Spleen (tissue), 7 donors: ENCODE data around the gene ANKRD29.

Experiments
- POLR2A ChIP-seq, 3 donors: fragments of 450-650 bp; IDR thresholded peaks; one replicate each; pipeline ENCODE4 v1.5.1; 2017; ENCODE audit warnings: antibody characterized with exemption in 3 of 3, mild to moderate bottlenecking in 1 of 3
- TF ChIP-seq, protein P1 (sequence below), 11 experiments: fragments of 200-600 bp in 7 of 11; fragments of 450-650 bp in 4 of 11; sonication (generic) in 4 of 11; IDR thresholded peaks in 8 of 11; conservative IDR thresholded peaks in 3 of 11; 1 replicate in 7 of 11; 2 replicates in 4 of 11; pipeline versions ENCODE4 v1.4.0 to v1.8.0; 2016 to 2021; ENCODE audit warnings: antibody characterized with exemption in 11 of 11, inconsistent platforms in 4 of 11, mild to moderate bottlenecking in 1 of 11
- donor health status: DM: no; HTN: no; CAD: no; lungs with moderate emphysema.
- donor health status: DM: no; HTN: no; CAD: no.
- donor health status: DM: no; HTN: no; CAD: no.

DNA sequence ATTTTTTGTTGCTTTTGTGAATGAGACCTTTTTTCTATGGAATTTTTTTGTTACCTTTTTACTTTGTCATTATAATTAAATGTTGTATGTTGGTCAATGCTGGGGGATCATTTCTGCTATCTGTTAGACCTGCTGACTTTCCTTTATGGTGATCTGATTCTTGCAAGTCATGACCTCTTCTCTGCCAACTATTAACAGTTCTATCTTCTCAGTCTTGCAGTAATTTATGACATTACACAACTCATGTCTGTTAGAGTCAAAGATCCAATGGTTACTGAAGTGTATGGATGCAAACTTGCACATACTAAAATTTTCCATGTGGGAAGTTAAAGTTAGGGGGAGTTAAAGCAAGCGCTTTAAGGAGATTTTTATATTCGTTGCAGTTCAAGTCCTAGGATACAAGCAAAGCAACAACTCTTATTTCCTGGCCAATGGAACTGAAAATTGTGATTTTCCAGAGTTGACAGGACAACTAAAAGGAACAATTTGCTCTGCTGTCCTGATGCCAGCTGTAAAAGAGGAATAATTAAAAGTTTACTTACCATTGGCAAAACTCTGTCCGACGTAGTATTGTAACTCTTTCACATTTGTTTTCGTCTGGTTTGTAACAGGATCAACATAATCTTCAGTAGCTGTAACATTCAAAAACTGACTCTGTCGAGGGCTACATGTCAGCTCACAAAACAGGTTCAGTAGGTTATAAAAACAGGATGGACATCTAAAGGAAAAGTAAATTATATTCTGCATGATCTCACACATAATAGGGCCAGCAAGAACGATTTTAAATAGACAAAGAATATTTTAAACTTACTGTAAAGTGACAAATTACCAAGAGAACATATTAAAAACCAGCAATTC, 94.2 kb downstream of the ANKRD29 start:
- TF ChIP-seq, protein P1, sequence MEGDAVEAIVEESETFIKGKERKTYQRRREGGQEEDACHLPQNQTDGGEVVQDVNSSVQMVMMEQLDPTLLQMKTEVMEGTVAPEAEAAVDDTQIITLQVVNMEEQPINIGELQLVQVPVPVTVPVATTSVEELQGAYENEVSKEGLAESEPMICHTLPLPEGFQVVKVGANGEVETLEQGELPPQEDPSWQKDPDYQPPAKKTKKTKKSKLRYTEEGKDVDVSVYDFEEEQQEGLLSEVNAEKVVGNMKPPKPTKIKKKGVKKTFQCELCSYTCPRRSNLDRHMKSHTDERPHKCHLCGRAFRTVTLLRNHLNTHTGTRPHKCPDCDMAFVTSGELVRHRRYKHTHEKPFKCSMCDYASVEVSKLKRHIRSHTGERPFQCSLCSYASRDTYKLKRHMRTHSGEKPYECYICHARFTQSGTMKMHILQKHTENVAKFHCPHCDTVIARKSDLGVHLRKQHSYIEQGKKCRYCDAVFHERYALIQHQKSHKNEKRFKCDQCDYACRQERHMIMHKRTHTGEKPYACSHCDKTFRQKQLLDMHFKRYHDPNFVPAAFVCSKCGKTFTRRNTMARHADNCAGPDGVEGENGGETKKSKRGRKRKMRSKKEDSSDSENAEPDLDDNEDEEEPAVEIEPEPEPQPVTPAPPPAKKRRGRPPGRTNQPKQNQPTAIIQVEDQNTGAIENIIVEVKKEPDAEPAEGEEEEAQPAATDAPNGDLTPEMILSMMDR (IDR thresholded peaks at IDR 0.05 in 8 of 11, conservative IDR thresholded peaks at IDR 0.05 in 3 of 11): no peak
- no peak for TF ChIP-seq POLR2A (IDR thresholded peaks at IDR 0.05)
